Stimulated activated CD4-positive, alpha-beta T cell treated with anti-CD3 and anti-CD28 coated beads, TNF-alpha, amount 100 ng/mL, for 24 hours (primary cell): ENCODE data around the gene JAKMIP3.

Source experiments
- DNase-seq, 3 experiments: peaks; one replicate each; pipeline ENCODE4 v3.0.0-alpha.2; 2020; ENCODE audit warnings: low read depth in 3 of 3

JAKMIP3 gene

GRCh38 chr10:132111121-132111731, 45.5 kb downstream of the JAKMIP3 start:
- DNase-seq: no peak

GRCh38 chr10:132111871-132112341, 46.2 kb downstream of the JAKMIP3 start:
- no peak for DNase-seq

GRCh38 chr10:132112611-132113010, 46.9 kb downstream of the JAKMIP3 start:
- no peak for DNase-seq

GRCh38 chr10:132113206-132113605, 47.5 kb downstream of the JAKMIP3 start:
- DNase-seq: no peak

- DNase-seq: no peak
These were observed 48.1 kb downstream of the JAKMIP3 start for GRCh38 chr10:132113766-132114365.

- no peak for DNase-seq
These were observed 49.3 kb downstream of the JAKMIP3 start for GRCh38 chr10:132114953-132115520.
